Stimulated activated naive CD4-positive, alpha-beta T cell (primary cell): ENCODE data around the gene CDK11B.
"Not testable (repeated sequence)": the region's sequence is repeated elsewhere in the genome, so short reads cannot be mapped to it uniquely, and the experiment has no call there.

ENCODE experiments used
- DNase-seq, 6 experiments: peaks; one replicate each; lab custom pipeline; 2025; lab: John Stamatoyannopoulos, UW

CDK11B gene

DNA sequence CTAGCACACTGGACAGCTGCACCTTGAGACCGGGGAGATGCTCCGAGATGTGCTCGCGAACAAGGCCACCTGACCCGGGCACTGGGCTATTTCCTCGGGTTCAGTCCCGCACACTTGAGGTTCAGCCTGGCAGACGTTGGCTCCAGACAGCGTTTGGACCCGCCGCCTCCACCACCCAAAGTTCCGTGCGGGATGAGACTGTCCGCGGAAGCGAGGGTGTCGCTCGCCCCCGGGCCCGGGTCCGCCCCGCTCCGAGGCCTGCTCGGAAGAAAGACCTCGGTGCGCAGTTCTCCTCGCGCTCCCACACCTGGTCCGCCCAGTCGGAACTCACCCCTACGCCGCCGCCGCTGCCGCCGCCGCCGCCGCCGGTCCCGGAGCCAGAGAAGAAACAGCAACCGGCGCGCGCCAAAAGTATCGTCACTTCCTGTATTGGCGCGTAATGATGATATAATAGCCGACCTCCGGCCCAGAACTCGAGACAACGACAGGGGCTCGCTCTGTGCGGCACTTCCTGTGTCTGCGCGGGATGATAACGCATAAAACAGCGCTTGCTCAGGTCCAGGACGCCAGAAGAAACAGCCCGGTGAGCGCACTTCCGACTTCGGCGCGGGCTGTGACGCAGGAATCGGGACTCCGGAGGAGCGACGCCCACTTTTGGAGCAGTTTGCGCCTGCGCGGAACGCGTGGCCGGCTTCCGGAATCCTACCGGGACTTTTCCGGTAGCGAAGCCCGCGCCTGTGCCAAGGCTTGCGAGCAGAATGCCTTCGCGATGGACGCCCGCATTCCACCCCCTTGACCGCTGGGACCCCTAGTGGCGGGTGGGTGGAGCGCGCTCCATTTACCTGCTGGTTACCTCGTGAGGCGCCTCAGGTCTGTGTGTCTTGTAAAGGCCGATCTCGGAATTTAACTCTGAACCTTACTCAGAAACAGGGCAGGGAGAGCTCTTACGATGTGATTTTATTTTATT, at the start of gene CDK11B:
CDK11B (minus strand) TSS at position 422 of the 967 bp plus-strand sequence. CDS start 1,519 bp downstream, outside the sequence.
- peak; percentile 86 to 97 (median 94) for DNase-seq

DNA sequence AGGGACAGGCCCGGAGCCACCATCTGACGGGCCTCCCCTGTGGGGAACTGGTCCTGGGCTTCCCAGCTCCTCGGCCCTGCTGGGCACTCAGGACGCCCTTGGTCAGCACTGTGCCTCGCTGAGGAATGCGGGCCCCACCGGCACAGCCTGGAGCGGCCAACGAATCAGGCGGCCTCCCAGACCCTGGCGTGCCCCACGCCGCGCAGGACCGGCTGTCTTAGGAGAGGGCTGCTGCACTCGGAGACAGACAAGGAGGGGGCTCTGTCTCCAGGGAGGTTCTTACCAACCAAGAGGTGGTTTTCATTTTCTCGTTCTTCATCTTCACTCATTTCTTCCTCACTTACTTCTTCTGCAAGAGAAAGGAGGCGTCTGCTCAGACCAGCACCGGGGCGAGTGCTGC, 49.1 kb upstream of the CDK11B start:
- not testable (repeated sequence) for DNase-seq

DNA sequence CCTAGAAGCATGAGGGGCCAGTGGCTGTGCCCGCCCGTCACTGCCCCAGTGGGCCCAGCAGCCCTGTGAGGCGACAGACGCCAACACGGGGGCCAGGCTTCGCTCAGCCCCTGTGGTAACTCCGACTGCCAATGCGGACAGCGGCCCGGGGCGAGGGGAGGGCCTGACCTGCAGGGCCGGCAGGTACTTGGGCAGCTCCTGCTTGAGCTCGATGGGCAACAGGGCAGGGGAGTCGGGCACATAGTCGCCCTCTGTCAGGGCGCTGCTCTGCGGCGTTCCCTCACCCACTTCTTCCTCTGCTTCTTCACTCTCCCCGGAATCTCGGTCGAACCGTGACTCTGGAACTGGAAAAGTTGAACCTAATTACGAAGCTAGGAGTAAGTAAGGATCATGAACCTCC, 48.4 kb upstream of the CDK11B start:
- DNase-seq = not testable (repeated sequence)

DNA sequence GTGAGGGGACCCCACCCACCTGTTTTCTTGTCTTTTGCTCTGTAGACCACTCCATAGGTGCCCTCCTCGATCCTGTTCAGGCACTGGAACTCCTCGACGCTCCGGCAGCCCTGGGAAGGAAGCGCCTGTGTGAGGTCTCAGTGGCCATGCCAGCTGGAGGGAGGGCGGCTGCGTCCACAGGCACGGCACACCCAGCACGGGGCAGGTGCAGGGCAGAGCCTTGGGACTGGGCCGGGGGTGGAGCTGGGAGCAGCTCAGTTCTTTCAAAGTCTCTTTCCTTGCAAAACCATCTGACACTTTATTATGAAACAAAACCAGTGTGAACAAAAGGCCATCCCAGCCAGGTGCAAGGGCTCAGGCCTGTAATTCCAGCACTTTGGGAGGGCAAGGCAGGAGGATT, 46.8 kb upstream of the CDK11B start:
- DNase-seq = not testable (repeated sequence)

DNA sequence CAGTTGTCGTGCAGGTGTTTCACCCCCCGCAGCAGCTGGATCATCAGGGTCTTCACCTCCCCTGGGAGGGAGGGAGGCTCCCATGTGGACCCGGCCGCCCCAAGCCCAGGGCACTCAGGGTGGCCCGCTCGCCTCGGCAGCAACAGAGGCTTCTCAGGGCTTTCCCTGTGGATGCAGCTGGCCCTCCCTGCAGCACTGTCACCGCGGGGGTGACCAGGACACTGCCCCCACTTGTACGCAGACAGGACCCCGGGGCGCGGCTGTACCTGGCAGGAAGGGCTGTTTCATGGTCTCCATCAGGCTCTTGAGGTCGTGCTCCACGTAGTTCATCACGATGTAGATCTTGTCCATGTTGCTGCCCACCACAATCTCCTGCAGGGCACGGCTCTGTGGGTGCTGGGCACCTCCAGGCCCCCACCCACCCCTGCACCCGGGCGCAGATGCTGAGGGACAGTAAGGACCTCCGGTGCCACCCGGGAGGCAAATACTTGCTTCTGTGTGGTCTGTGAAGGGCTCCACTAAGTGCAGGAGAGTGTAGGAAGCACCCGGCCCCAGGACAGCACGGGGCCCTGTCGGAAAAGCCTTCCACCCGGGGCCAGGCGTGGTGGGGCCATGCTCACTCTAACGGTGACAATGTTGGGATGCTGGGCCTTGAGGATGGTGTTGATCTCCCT, 45.6 kb upstream of the CDK11B start:
- not testable (repeated sequence) for DNase-seq

DNA sequence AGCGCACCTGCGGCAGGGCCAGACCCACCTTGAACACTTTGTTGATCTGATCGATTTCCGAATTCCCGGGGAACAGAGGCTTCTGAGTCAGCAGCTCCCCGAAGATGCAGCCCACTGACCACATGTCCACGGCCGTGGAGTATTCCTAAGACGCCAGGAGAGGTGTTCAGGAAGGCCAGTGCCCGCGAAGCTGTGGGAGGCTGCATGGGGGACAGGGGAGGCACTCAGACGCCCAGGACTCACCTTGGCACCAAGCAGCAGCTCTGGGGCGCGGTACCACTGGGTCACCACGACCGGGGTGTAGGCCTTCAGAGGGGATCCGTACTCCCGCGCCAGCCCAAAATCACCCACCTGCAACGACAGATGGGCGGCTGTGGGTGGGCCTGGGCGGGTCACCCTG, 45.0 kb upstream of the CDK11B start:
- no peak for DNase-seq

DNA sequence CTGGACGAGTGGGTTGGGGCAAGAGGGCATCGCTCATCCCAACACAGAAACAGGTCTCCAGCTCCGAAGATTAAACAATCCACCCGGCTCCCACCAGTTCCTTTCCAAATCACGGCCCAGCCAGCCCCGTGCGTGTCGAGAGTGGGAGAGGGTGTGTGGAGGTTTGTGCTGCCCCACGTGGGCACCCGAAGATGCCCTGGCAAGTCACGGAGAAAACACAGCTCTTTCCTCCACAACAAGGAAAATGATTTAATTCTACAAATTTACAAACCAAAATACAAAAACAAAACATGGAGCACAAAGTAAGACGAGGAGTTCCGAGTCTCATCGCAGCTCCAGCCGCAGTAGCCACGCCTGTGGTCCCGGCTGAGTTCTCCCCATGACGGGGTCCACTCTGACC, 43.7 kb upstream of the CDK11B start:
- DNase-seq = not testable (repeated sequence)

DNA sequence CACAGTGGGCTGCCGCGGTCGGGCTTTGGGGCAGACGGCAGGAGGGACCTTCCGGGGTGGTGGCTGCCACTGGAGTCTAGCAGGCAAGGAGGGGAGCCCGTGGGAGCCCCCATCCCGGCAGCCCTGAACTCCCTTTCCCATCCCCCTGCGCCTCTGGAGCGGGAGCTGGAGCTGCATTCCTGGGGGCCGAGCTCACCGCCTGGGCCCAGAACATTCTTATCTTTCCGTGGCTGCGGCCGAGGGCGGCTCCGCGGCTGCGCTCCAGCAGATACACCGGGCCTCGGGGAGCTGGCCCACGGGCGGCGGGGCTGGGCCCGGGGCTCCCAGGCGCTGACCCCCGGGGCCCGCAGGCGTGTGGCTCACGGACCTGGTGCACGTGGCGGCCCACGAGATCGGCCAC, 41.8 kb upstream of the CDK11B start:
- DNase-seq = not testable (repeated sequence)

DNA sequence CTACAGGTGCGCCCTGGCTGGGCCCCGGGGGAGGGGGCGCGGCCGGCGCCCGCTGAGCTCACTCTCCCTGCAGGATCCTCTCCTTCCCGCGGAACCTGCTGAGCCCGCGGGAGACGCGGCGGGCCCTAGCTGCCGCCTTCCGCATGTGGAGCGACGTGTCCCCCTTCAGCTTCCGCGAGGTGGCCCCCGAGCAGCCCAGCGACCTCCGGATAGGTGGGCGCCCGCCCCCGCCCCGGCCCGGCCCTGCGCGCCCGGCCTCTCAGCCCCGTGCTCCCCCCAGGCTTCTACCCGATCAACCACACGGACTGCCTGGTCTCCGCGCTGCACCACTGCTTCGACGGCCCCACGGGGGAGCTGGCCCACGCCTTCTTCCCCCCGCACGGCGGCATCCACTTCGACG, 41.3 kb upstream of the CDK11B start:
- DNase-seq = not testable (repeated sequence)

DNA sequence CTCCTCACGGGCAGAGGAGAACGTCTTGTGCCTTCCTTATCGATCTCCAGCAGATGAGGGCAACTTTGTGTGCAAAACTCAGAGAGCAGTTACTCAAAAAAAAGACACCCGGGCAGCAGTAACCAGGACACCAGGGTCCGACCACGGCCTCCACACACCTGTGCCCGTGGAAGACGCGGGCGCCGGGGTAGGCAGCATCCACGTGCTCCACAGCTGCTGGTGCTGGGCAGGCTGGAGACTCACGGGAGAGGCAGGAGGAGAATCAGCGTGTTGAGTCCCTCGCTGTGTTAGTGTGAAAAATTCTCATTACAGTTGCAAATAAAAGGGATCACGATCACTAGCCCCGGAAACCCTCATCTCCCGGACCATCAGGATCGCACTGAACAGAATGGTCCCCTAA, 40.3 kb upstream of the CDK11B start:
- DNase-seq = not testable (repeated sequence)

DNA sequence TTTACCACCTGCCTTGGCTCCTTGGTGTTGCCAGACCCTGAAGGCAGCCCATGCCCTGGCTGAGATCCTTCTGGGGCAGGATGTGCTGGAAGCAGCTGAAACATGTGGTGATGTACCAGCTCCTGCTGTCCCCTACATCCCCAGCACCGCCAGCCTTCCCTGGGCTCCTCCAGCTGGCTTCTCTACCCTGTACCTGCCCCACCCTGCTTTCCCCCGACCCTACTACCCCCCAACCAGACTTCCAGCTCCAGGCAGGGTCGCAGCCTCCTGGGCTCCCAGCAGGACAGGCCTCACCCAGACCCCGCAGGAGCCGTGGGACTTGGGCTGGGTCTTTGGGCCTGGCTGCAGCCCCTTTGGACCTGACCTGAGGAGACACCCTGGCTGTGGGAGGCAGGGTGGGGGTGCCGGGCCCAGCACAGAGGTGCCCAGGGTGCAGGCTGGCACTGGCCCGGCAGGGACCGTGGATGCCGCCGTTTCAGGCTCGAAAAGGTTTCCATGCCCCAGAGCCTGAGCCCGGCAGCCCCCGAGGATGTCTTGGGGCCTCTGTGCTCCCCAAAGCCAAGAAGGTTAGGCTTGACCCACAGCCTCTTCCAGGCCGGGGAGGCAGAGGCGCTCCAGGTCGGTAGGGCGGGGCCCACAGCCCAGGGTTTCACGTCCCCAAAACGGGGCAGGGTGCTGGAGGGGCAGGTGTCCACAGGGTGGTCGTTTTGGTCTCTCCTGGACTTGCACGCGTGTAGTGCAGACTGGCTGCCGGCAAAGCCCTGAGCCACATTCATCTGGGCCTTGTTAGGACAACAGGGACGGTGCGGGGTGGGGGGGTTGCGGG, 38.8 kb upstream of the CDK11B start:
- not testable (repeated sequence) for DNase-seq

DNA sequence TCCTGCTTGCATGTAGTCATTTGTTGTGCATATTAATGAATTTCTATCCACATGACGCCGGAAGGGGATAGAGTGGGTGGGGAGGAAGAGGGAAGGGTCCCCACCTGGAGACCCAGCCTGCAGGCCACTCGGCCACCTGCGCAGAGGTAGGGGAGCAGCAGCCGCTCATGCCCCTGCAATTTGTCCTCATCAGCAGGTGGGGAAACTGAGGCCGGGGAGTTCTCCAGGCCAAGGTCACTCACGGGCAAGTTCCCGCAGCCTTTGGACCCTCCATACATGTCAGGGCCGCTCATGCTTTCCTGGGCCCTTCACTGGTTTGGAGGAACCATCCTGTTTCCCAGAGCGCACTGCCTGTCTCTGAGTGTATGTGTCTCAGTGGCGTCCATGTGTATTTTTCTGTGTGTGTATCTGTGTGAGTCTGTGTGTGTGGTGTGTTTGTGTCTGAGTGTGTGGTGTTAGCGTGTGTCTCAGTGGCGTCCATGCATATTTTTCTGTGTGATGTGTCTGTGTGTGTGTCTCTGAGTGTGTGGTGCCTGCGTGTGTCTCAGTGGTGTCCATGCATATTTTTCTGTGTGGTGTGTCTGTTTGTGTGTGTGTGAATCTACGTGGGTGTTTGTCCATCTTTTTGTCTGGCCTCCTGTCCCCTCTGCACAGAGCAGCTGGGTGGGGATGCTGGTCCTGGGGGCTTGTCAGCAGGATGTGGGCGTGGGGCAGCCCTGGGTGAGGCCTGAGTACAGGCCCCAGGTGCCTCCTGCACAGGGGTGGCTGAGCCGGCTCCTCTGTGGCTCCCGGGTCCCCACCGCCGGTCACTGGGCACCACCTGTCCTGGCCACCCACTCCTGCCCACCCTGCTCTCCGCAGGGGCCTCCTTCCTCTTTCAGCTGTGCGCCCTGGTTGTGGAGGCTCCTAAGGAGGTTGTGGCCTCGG, 37.9 kb upstream of the CDK11B start:
- not testable (repeated sequence) for DNase-seq

DNA sequence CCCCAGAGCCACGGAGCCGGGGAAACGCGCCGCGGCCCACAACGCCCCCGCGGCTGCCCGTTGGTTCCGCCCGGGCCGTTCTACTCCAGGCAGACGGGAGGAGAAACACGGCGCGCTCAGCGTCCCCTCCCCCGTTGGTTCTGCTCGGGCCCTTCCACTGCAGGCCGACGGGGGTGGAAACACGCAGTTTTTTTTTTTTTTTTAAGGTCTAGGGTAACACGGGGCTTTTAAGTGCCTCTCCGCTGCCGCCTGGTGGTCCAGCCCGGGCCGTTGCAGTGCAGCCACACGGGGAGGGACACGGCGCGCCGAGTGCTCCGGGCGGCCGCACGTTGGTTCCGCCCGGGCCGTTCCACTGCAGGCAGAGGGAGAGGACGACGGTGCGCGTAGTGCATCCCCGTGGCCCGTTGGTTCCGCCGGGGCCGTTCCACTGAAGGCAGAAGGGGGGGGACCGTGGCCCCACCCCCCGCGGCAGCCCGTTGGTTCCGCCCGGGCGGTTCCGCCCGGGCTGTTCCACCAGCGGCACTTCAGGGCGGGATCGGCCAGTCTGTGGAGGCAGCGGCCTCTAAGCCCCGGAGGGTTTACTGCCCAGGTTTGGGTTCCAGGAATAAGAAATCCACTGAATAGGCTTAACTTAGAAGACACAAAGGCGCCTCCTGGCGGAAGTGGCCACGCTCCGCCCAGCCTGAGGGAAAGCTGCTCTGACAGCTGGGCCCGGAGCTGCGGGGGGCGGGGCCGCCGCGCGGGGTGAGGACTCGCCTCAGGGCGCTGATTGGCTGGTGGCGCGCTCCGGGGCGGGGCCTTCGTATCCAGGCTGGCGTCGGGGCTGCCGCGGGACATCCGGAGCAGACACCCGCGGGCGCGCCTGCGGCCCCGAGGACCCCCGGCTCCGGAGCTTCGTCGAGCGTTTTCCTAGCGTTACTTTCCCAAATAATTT, 34.2 kb upstream of the CDK11B start, which contains the start of gene SLC35E2B:
SLC35E2B (minus strand) TSS at position 82 of the 934 bp plus-strand sequence. CDS start 16,096 bp downstream, outside the sequence.
- peak; percentile 90 to 98 (median 94) for DNase-seq

DNA sequence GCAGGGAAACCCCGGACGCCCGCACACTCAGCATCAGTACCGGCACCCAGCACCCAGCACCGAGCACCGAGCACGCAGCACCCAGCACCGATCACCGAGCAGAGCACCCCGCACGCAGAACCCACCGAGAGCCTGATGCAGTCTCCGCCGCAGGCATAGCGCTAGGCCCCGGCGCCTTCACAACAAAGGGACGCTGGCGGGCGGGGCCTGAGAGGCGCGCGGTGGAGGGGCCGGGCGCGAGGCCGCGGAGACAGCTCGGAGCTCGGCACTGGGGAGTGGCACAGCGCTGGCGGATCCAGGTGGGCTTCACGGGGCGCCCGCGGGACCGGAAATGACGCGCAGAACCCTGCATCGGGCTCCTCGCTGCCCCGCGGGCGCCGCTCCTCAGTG, 33.5 kb upstream of the CDK11B start:
- peak; percentile 77 to 98 (median 93) for DNase-seq

DNA sequence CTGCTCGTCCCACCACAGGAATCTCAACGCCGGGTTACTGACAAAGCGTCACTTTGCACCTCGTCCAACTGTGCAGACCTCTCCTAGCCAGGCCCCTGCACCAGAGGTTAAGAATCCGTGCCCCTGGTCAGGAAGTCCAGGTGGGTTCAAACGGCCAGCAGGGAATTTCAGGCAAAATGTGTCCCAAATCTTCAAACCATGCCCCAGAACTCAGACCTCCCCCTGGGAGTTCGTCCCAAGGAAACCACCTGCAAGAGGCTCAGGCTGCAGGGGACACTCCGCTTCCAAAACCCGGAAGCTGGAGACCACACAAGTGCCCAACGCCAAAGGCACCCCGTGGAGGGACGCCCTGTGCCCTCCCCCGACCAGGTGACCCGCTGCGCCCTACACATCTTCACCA, 32.6 kb upstream of the CDK11B start:
- DNase-seq = not testable (repeated sequence)

DNA sequence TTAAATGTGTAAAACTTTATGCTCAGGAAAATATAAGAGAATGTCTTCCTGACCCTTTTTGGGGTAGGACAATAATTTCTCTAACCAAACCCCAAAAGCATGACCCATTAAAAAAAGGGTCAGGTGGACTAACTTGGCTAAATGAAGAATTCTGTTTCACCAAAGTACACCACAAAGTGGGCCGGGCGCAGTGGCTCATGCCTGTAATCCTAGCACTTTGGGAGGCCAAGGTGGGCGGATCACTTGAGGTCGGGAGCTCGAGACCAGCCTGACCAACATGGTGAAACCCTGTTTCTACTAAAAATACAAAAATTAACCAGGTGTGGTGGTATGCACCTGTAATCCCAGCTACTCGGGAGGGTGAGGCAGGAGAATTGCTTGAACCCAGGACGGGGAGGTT, 30.7 kb upstream of the CDK11B start:
- DNase-seq = not testable (repeated sequence)

DNA sequence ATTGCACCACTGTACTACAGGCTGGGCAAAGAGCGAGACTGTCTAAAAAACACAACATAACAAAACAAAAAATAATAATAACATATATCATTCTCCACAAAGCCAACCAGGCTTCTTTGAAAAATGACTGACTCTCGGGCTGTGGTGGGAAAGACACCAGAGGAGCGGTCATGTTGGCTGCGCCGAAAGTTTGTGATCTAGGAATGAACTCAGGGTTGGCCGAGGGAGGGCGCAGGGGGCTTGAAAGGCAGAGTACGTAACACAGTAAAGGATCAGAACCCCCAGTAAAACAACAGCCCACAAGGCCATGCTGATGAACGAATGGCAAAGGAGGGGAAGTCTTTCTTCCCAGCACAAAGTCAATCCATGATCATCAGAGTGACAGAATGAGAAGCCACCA, 29.0 kb upstream of the CDK11B start:
- no peak for DNase-seq

DNA sequence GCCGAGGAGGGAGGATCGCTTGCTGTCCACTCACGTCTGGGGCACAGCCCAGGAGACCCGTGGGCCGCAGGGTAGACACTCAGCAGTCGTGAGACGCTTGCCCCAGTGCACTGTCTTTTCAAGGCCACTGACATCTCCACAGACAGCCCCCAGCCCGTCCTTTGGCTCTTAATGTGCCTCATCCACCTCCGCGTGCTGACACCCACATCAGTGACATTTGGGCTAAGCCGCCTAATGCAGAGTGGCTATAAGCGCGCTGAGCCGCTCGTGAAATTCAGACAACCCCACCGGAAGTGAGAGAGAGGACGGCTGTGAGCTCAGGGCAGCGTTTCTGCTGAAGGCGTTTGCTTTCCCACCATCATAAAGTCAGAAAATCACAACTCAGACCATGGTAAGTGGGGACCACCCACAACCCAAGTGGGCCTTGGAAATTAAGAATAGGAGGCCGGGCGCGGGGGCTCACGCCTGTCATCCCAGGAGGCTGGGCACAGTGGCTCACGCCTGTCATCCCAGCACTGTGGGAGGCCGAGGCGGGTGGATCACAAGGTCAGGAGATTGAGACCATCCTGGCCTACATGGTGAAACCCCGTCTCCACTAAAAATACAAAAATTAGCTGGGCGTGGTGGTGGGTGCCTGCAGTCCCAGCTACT, 25.4 kb upstream of the CDK11B start:
- DNase-seq = no peak
